OCI-LY1 (cell line): ENCODE measurements around the gene DCTN5.

Source experiments
- H2AFZ ChIP-seq: fragments of 200-600 bp; sonication (generic), shearing (Covaris generic); 2 replicates; pipeline ENCODE4 v1.6.0; 2014; ENCODE audit warnings: antibody characterized with exemption, mild to moderate bottlenecking, low read length
- H3F3A ChIP-seq: fragments of 200-600 bp; sonication (generic), shearing (Covaris generic); 2 replicates; pipeline ENCODE4 v1.6.0; 2014; ENCODE audit warnings: mild to moderate bottlenecking, antibody characterized with exemption, low read length, moderate library complexity; ENCODE audit not compliant: insufficient read depth
- H3K27ac ChIP-seq: fragments of 200-600 bp; sonication (generic); 2 replicates; pipeline ENCODE4 v1.5.1; 2014; ENCODE audit warnings: low read length, mixed run types, mild to moderate bottlenecking, low read depth; ENCODE audit not compliant: poor library complexity, severe bottlenecking
- H3K27me3 ChIP-seq: fragments of 200-600 bp; sonication (generic); 2 replicates; pipeline ENCODE4 v1.6.0; 2014; ENCODE audit warnings: antibody characterized with exemption, mild to moderate bottlenecking, low read length, moderate library complexity; ENCODE audit not compliant: insufficient read depth
- H3K36me3 ChIP-seq: fragments of 200-600 bp; sonication (generic); 2 replicates; pipeline ENCODE4 v1.6.1; 2014; ENCODE audit warnings: mild to moderate bottlenecking, antibody characterized with exemption, low read length, moderate library complexity, mixed read lengths; ENCODE audit not compliant: insufficient read depth
- H3K4me1 ChIP-seq: fragments of 200-600 bp; sonication (generic); 2 replicates; pipeline ENCODE4 v1.5.1; 2014; ENCODE audit warnings: mild to moderate bottlenecking, low read length, moderate library complexity; ENCODE audit not compliant: insufficient read depth, severe bottlenecking
- H3K4me2 ChIP-seq: fragments of 200-600 bp; sonication (generic), shearing (Covaris generic); 2 replicates; pipeline ENCODE4 v1.6.1; 2014; ENCODE audit warnings: low read length
- H3K4me3 ChIP-seq: fragments of 200-600 bp; sonication (generic); 2 replicates; pipeline ENCODE4 v1.5.1; 2014; ENCODE audit warnings: low read length, low read depth, mild to moderate bottlenecking, mixed read lengths; ENCODE audit not compliant: poor library complexity, severe bottlenecking
- H3K79me2 ChIP-seq: fragments of 200-600 bp; shearing (Covaris generic); 2 replicates; pipeline ENCODE4 v1.6.1; 2016; ENCODE audit warnings: mixed run types, low read length, mixed read lengths; ENCODE audit not compliant: insufficient read depth
- H3K9ac ChIP-seq: fragments of 200-600 bp; sonication (generic), shearing (Covaris generic); 2 replicates; pipeline ENCODE4 v1.6.1; 2014; ENCODE audit warnings: mild to moderate bottlenecking, low read length, mixed read lengths
- H3K9me2 ChIP-seq: fragments of 200-600 bp; sonication (generic), shearing (Covaris generic); 2 replicates; pipeline ENCODE4 v1.6.1; 2014; ENCODE audit warnings: low read depth, mild to moderate bottlenecking, low read length, mixed read lengths
- H3K9me3 ChIP-seq: fragments of 200-600 bp; shearing (Covaris generic); 2 replicates; pipeline ENCODE4 v1.6.1; 2014; ENCODE audit warnings: low read length, mixed read lengths
- H4K20me1 ChIP-seq: fragments of 200-600 bp; sonication (generic), shearing (Covaris generic); 2 replicates; pipeline ENCODE4 v1.6.0; 2016; ENCODE audit warnings: mild to moderate bottlenecking, low read length; ENCODE audit not compliant: insufficient read depth
- EZH2 ChIP-seq: fragments of 200-600 bp; sonication (generic), shearing (Covaris generic); IDR thresholded peaks from 2 replicates; pipeline ENCODE4 v1.8.0; 2017; ENCODE audit warnings: borderline replicate concordance, mixed run types, mild to moderate bottlenecking, antibody characterized with exemption, low read length, moderate library complexity, mixed read lengths
- TF ChIP-seq, protein P1 (sequence below): fragments of 200-600 bp; sonication (generic), shearing (Covaris generic); IDR thresholded peaks from 2 replicates; pipeline ENCODE4 v1.5.1; 2017; ENCODE audit warnings: mild to moderate bottlenecking, antibody characterized with exemption, low read length, moderate library complexity, mixed read lengths

DCTN5 gene

DNA sequence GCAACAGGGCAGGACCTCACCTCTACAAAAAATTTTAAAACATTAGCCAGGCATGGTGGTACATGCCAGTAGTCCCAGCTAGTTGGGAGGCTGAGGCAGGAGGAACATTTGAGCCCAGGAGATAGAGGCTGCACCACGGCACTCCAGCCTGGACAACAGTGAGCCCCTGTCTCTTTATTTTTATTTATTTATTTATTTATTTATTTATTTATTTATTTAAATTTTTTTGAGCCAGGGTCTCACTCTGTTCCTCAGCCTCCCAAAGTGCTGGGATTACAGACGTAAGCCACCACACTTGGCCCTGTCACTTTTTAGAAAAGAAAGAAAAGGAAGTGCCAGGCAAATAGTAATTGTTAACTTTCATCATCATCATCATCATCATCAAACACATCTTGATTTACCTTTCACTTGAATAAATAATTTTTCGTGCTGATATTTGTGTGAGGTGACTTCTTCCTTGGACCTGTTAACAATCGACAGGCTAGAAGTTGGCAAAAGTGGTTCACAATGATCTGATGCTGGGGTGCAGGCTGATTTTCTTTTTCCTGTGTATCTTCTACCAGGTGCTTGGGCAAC is 6.7 kb upstream of the DCTN5 start:
- Histone ChIP-seq H3K79me2 (peaks cover 4% of the 10 kb centered on the region; the same call in 1 of the 2 replicates), H3K4me2 (no peak overlapping the region), H3F3A (no peaks in the 10 kb centered on the region), H3K36me3 (peaks cover 69% of the 10 kb centered on the region), H2AFZ (no peak overlapping the region), H3K9me3 (no peaks in the 10 kb centered on the region), H3K9ac (no peak overlapping the region), H4K20me1 (no peaks in the 10 kb centered on the region), H3K27me3 (no peaks in the 10 kb centered on the region), H3K4me1 (peaks cover 6% of the 10 kb centered on the region), H3K4me3 (no peak overlapping the region), H3K27ac (no peak overlapping the region), H3K9me2 (no peaks in the 10 kb centered on the region)
- TF ChIP-seq, protein P1, sequence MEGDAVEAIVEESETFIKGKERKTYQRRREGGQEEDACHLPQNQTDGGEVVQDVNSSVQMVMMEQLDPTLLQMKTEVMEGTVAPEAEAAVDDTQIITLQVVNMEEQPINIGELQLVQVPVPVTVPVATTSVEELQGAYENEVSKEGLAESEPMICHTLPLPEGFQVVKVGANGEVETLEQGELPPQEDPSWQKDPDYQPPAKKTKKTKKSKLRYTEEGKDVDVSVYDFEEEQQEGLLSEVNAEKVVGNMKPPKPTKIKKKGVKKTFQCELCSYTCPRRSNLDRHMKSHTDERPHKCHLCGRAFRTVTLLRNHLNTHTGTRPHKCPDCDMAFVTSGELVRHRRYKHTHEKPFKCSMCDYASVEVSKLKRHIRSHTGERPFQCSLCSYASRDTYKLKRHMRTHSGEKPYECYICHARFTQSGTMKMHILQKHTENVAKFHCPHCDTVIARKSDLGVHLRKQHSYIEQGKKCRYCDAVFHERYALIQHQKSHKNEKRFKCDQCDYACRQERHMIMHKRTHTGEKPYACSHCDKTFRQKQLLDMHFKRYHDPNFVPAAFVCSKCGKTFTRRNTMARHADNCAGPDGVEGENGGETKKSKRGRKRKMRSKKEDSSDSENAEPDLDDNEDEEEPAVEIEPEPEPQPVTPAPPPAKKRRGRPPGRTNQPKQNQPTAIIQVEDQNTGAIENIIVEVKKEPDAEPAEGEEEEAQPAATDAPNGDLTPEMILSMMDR: no peak
- TF ChIP-seq EZH2: no peak

DNA sequence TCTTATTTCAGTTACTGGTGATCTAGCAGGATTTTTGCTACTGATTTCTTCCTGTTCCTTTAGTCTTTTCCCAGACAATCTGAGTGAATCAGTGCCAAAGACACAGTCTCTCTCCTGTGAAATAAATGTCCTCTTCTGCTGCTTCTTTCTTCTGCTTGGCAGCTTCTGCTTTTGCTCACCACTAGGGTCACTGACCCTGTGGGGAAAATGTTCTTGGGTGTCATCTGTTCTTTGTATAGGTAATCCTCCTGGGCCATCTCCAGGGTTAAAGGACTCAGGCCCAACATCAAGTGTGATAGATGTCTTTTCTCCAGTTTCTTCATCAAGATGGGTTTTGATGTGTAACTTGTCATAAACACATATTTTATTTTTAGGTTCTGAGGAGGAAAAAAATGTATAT is 5.3 kb upstream of the DCTN5 start:
- no peaks in the 10 kb centered on the region for H3K27me3 ChIP-seq
- no peaks in the 10 kb centered on the region for H3K9me3 ChIP-seq
- peaks cover 16% of the 10 kb centered on the region for H3K4me1 ChIP-seq
- H3K4me3 ChIP-seq: no peak overlapping the region
- peaks cover 59% of the 10 kb centered on the region for H3K36me3 ChIP-seq
- no peaks in the 10 kb centered on the region for H3K9me2 ChIP-seq
- no peaks in the 10 kb centered on the region for H3F3A ChIP-seq
- peaks cover 10% of the 10 kb centered on the region; the same call in 1 of the 2 replicates for H3K79me2 ChIP-seq
- no peak overlapping the region for H3K9ac ChIP-seq
- H4K20me1 ChIP-seq: no peaks in the 10 kb centered on the region
- H3K4me2 ChIP-seq: no peak overlapping the region
- TF ChIP-seq, protein P1: no peak
- no peak for TF ChIP-seq EZH2
- no peak overlapping the region for H2AFZ ChIP-seq
- H3K27ac ChIP-seq: no peak overlapping the region

DNA sequence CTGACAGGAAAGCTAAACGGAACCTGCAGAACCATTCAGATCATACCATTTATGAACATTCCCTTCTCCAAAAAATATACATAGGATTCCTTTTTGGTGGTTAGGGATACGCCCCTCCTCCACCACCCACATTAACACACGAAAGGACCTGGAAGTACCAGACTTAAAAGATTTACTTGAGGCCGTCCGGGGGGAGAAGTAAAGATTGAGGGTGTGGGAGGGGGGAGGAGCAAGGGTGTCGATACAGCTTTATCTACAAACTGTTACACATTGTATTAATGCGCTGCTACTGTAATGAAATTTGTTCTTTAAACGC is 693 bp upstream of the DCTN5 start:
- Histone ChIP-seq H4K20me1 (no peaks in the 10 kb centered on the region), H3F3A (no peaks in the 10 kb centered on the region), H3K79me2 (peaks cover 24% of the 10 kb centered on the region), H3K4me1 (peaks cover 26% of the 10 kb centered on the region), H3K36me3 (peaks cover 50% of the 10 kb centered on the region), H3K9me2 (no peaks in the 10 kb centered on the region), H3K4me3 (peak overlapping the region; percentile 93), H2AFZ (no peak overlapping the region), H3K27me3 (no peaks in the 10 kb centered on the region), H3K9me3 (no peaks in the 10 kb centered on the region), H3K9ac (peak overlapping the region; percentile 83), H3K4me2 (peak overlapping the region; percentile 90), H3K27ac (peak overlapping the region; percentile 61)
- TF ChIP-seq EZH2: no peak
- TF ChIP-seq, protein P1: no peak
